Breast epithelium (tissue), 3 donors: ENCODE results near the gene MAP3K7.

Source experiments
- POLR2A ChIP-seq: fragments of 450-650 bp; IDR thresholded peaks from one replicate; pipeline ENCODE4 v1.6.1; 2016; ENCODE audit warnings: antibody characterized with exemption, mild to moderate bottlenecking, moderate library complexity
- POLR2AphosphoS5 ChIP-seq, 3 donors: sonication (generic); formaldehyde crosslinking; IDR thresholded peaks; one replicate each; pipeline ENCODE4 v1.6.1; 2017; ENCODE audit warnings: antibody characterized with exemption in 3 of 3
- TF ChIP-seq, protein P1 (sequence below), 3 donors: fragments of 450-650 bp; IDR thresholded peaks; one replicate each; pipeline ENCODE4 v1.5.1; 2016 to 2017; ENCODE audit warnings: antibody characterized with exemption in 3 of 3, mild to moderate bottlenecking in 3 of 3, moderate library complexity in 3 of 3

- no peak for TF ChIP-seq POLR2A
- TF ChIP-seq, protein P1, sequence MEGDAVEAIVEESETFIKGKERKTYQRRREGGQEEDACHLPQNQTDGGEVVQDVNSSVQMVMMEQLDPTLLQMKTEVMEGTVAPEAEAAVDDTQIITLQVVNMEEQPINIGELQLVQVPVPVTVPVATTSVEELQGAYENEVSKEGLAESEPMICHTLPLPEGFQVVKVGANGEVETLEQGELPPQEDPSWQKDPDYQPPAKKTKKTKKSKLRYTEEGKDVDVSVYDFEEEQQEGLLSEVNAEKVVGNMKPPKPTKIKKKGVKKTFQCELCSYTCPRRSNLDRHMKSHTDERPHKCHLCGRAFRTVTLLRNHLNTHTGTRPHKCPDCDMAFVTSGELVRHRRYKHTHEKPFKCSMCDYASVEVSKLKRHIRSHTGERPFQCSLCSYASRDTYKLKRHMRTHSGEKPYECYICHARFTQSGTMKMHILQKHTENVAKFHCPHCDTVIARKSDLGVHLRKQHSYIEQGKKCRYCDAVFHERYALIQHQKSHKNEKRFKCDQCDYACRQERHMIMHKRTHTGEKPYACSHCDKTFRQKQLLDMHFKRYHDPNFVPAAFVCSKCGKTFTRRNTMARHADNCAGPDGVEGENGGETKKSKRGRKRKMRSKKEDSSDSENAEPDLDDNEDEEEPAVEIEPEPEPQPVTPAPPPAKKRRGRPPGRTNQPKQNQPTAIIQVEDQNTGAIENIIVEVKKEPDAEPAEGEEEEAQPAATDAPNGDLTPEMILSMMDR (IDR thresholded peaks at IDR 0.05): no peak
- no peak for TF ChIP-seq POLR2AphosphoS5 (IDR thresholded peaks at IDR 0.05)
Observed at GRCh38 chr6:90595854-90596253, 9.0 kb upstream of the MAP3K7 start.
